Lower lobe of right lung (tissue), 2 donors: ENCODE results near the gene IBTK. TPM values are rescaled to one million over a fixed set of nuclear protein-coding genes. Genes with fewer than 3 reads are reported as not detected.

Experiments used
- ATAC-seq, 2 donors: fragments of 200-7000 bp; cut with Tn5 transposase; one replicate each; pipeline ENCODE4 v1.9.1; 2020 to 2022; ENCODE audit warnings: mild to moderate bottlenecking in 2 of 2, moderate library complexity in 2 of 2
- DNase-seq: peaks from one replicate; pipeline ENCODE4 v3.0.0-alpha.2; 2020
- H3K27ac ChIP-seq: fragments of 200-600 bp; one replicate; pipeline ENCODE4 v1.8.0; 2022
- H3K27me3 ChIP-seq: fragments of 200-600 bp; one replicate; pipeline ENCODE4 v1.8.0; 2022; ENCODE audit warnings: low read depth
- H3K36me3 ChIP-seq: fragments of 200-600 bp; one replicate; pipeline ENCODE4 v1.8.0; 2022; ENCODE audit warnings: mild to moderate bottlenecking
- H3K4me1 ChIP-seq: fragments of 200-600 bp; one replicate; pipeline ENCODE4 v1.8.0; 2022
- H3K4me3 ChIP-seq: fragments of 200-600 bp; one replicate; pipeline ENCODE4 v1.8.0; 2022; ENCODE audit warnings: mild to moderate bottlenecking
- H3K9me3 ChIP-seq: fragments of 200-600 bp; one replicate; pipeline ENCODE4 v1.8.0; 2022
- intact Hi-C: fragments of 100-400 bp; cut with DNase I; formaldehyde crosslinking; loops from one replicate; pipeline ENCODE4 v1.11.0; 2022
- total RNA-seq: library from RNA; stranded (reverse); fragmentation: NEBNext Ultra II Directional; extraction: Animal tissue kit (Norgen Biotek cat#: 25700); gene quantifications from one replicate; pipeline ENCODE4 v1.2.1, GENCODE V29; 2021
- TF ChIP-seq, protein P1 (sequence below): fragments of 200-600 bp; IDR thresholded peaks from one replicate; pipeline ENCODE4 v1.8.0; 2022; ENCODE audit warnings: antibody characterized with exemption, mild to moderate bottlenecking
- donor health status: DM: no; HTN: yes; CAD: no; lungs with severe emphysema.

The IBTK gene
- total RNA-seq, 1 donor from 2014 or later: 27.4 TPM

- Histone ChIP-seq H3K27me3 (no peaks in the 10 kb centered on the region), H3K4me3 (no peak overlapping the region), H3K4me1 (no peaks in the 10 kb centered on the region), H3K27ac (no peak overlapping the region), H3K9me3 (no peaks in the 10 kb centered on the region), H3K36me3 (peaks cover 95% of the 10 kb centered on the region)
- TF ChIP-seq, protein P1, sequence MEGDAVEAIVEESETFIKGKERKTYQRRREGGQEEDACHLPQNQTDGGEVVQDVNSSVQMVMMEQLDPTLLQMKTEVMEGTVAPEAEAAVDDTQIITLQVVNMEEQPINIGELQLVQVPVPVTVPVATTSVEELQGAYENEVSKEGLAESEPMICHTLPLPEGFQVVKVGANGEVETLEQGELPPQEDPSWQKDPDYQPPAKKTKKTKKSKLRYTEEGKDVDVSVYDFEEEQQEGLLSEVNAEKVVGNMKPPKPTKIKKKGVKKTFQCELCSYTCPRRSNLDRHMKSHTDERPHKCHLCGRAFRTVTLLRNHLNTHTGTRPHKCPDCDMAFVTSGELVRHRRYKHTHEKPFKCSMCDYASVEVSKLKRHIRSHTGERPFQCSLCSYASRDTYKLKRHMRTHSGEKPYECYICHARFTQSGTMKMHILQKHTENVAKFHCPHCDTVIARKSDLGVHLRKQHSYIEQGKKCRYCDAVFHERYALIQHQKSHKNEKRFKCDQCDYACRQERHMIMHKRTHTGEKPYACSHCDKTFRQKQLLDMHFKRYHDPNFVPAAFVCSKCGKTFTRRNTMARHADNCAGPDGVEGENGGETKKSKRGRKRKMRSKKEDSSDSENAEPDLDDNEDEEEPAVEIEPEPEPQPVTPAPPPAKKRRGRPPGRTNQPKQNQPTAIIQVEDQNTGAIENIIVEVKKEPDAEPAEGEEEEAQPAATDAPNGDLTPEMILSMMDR: no peak
- intact Hi-C loops: no loop called here
- ATAC-seq (no peak), DNase-seq (no peak)
Measured at GRCh38 chr6:82217018-82217586, 30.4 kb downstream of the IBTK start.

GRCh38 chr6:82216549-82216948 is 31.0 kb downstream of the IBTK start:
- TF ChIP-seq, protein P1: no peak
- Histone ChIP-seq H3K27ac (no peak overlapping the region), H3K9me3 (no peaks in the 10 kb centered on the region), H3K4me1 (no peaks in the 10 kb centered on the region), H3K27me3 (no peaks in the 10 kb centered on the region), H3K4me3 (no peak overlapping the region), H3K36me3 (peaks cover 96% of the 10 kb centered on the region)
- ATAC-seq (no peak), DNase-seq (no peak)
- intact Hi-C loops: no loop called here

DNA sequence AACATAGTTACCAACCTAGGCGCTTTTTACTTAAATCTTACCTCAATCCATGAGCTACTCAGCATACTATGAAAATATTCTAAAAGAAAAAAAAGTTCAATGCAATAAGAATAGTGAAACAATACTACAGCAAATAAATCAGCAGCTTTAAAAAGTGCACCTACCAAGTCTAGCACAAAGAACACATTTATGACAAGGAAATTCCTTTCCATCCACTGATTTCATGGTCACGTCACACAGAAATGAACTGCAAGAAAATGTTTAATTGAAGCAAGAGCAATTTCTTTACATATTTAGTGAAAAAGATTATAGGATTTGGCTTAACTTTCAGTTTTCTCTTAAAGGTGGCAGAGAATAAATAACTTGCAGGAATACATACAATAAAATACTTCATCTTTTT is 36.2 kb downstream of the IBTK start:
- ATAC-seq: no peak
- intact Hi-C loops: no loop called here
- Histone ChIP-seq H3K4me1 (peaks cover 2% of the 10 kb centered on the region), H3K27ac (no peak overlapping the region), H3K27me3 (no peaks in the 10 kb centered on the region), H3K4me3 (no peak overlapping the region), H3K9me3 (no peaks in the 10 kb centered on the region), H3K36me3 (peaks cover 83% of the 10 kb centered on the region)
- DNase-seq: no peak
- TF ChIP-seq, protein P1: no peak

DNA sequence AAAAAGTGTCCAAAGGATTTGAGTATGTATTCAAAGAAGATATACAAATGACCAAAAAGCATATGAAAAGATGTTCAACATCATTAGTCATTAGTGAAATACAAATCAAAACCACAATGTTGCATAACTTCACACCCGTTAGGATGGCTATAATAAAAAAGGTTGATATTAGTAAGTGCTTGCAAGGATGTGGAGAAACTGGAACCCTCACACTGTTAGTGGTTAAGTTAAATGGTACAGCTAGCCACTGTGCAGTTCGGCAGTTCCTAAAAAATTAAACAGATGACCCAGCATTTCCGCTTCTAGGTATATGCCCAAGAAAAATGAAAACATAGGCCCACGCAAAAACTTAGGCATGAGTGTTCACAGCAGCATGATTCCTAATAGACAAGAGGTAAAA is 38.6 kb downstream of the IBTK start:
- no peak for DNase-seq
- Histone ChIP-seq H3K36me3 (peaks cover 64% of the 10 kb centered on the region), H3K9me3 (no peaks in the 10 kb centered on the region), H3K4me1 (peaks cover 9% of the 10 kb centered on the region), H3K4me3 (no peak overlapping the region), H3K27ac (no peak overlapping the region), H3K27me3 (no peaks in the 10 kb centered on the region)
- intact Hi-C loops: no loop called here
- ATAC-seq: no peak
- TF ChIP-seq, protein P1: no peak

GRCh38 chr6:82205930-82206392 is 41.6 kb downstream of the IBTK start:
- Histone ChIP-seq H3K27ac (no peak overlapping the region), H3K36me3 (peaks cover 64% of the 10 kb centered on the region), H3K4me1 (peaks cover 9% of the 10 kb centered on the region), H3K27me3 (no peaks in the 10 kb centered on the region), H3K4me3 (no peak overlapping the region), H3K9me3 (no peaks in the 10 kb centered on the region)
- TF ChIP-seq, protein P1: no peak
- DNase-seq: no peak
- intact Hi-C loops: no loop called here
- ATAC-seq: no peak
